DND-41 (cell line): ENCODE results near the gene DCAF11.

ENCODE experiments used
- ATAC-seq: fragments of 200-7000 bp; cut with Tn5 transposase; 3 replicates; pipeline ENCODE4 v1.9.1; 2021; ENCODE audit warnings: low read depth; ENCODE audit not compliant: insufficient read depth
- DNase-seq: peaks from one replicate; pipeline ENCODE4 v3.0.0-alpha.2; 2020
- H2AFZ ChIP-seq: 2 replicates; pipeline ENCODE4 v1.6.0; 2012; ENCODE audit warnings: low read depth, low read length
- H3K27ac ChIP-seq: 2 replicates; pipeline ENCODE4 v1.5.1; 2012; ENCODE audit warnings: low read length, inconsistent platforms
- H3K27me3 ChIP-seq: fragments of 200-600 bp; sonication (generic); 2 replicates; pipeline ENCODE4 v1.6.0; 2012; ENCODE audit warnings: low read length, mild to moderate bottlenecking, inconsistent platforms; ENCODE audit not compliant: insufficient read depth, poor library complexity
- H3K36me3 ChIP-seq: 2 replicates; pipeline ENCODE4 v1.5.1; 2012; ENCODE audit warnings: low read length, inconsistent platforms; ENCODE audit not compliant: insufficient read depth
- H3K4me1 ChIP-seq: 2 replicates; pipeline ENCODE4 v1.5.1; 2012; ENCODE audit warnings: mild to moderate bottlenecking, low read length; ENCODE audit not compliant: insufficient read depth
- H3K4me2 ChIP-seq: 2 replicates; pipeline ENCODE4 v1.6.0; 2012; ENCODE audit warnings: mild to moderate bottlenecking, moderate library complexity, low read length, inconsistent platforms; ENCODE audit not compliant: insufficient read depth
- H3K4me3 ChIP-seq, 2 experiments: fragments of 200-600 bp in 1 of 2; shearing (Covaris generic) in 1 of 2; 2 replicates each; pipeline ENCODE4 v1.5.1; 2012 to 2016; ENCODE audit warnings: inconsistent platforms in 2 of 2, low read length in 2 of 2, mild to moderate bottlenecking in 2 of 2, low read depth in 1 of 2, moderate library complexity in 1 of 2
- H3K79me2 ChIP-seq: 2 replicates; pipeline ENCODE4 v1.6.0; 2012; ENCODE audit warnings: low read length, inconsistent platforms; ENCODE audit not compliant: insufficient read depth
- H3K9ac ChIP-seq: 2 replicates; pipeline ENCODE4 v1.6.0; 2012; ENCODE audit warnings: low read depth, mild to moderate bottlenecking, inconsistent platforms, low read length, moderate library complexity
- H3K9me3 ChIP-seq: 2 replicates; pipeline ENCODE4 v1.5.1; 2012; ENCODE audit warnings: low read length, moderate library complexity, mild to moderate bottlenecking, inconsistent platforms; ENCODE audit not compliant: insufficient read depth, severe bottlenecking
- H4K20me1 ChIP-seq: 2 replicates; pipeline ENCODE4 v1.6.0; 2012; ENCODE audit warnings: low read length; ENCODE audit not compliant: insufficient read depth
- CTCF ChIP-seq: IDR thresholded peaks from 2 replicates; pipeline ENCODE4 v1.5.1; 2012; ENCODE audit warnings: borderline replicate concordance, low read length, moderate library complexity, mild to moderate bottlenecking; ENCODE audit not compliant: poor library complexity, severe bottlenecking; ENCODE audit errors: extremely low read depth
- EZH2 ChIP-seq: IDR thresholded peaks from 3 replicates; pipeline ENCODE4 v1.6.1; 2012; ENCODE audit warnings: borderline replicate concordance, low read depth, mild to moderate bottlenecking, moderate library complexity, low read length, inconsistent platforms; ENCODE audit not compliant: severe bottlenecking

The DCAF11 gene

DNA sequence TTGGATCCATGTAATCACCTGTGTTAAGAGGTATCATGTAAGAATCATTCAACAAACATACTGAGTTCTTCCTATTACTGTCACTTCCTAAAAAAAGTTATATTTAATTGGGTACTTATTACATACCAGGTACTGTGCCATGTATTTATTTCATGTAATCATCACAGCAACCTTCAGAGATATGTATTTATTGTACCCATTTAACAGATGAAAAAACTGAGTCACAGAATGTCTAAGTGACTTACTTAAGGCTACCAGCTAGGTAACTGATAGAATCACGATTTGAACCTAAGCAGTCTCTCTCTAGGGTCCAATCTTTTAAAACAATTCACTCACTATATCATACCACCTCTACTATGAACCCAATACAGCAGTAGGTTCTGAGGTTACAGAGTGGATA is 29.9 kb downstream of the DCAF11 start:
- Histone ChIP-seq H4K20me1 (peaks cover 23% of the 10 kb centered on the region), H2AFZ (no peak overlapping the region), H3K36me3 (peaks cover 51% of the 10 kb centered on the region), H3K27ac (no peak overlapping the region), H3K4me3 (no peak overlapping the region; a peak in 1 of 4 replicates), H3K9ac (no peak overlapping the region), H3K79me2 (peaks cover 66% of the 10 kb centered on the region), H3K9me3 (no peaks in the 10 kb centered on the region), H3K4me1 (peaks cover 70% of the 10 kb centered on the region), H3K27me3 (no peaks in the 10 kb centered on the region), H3K4me2 (peak overlapping the region; percentile 93; the same call in 1 of the 2 replicates)
- no peak for DNase-seq
- TF ChIP-seq EZH2: no peak
- no peak for TF ChIP-seq CTCF
- no peak for ATAC-seq

- ATAC-seq (no peak), DNase-seq (no peak)
- Histone ChIP-seq H3K4me3 (peak overlapping the region; percentile 67 to 76; a peak in 3 of 4 replicates), H3K36me3 (peaks cover 56% of the 10 kb centered on the region), H3K4me1 (peaks cover 69% of the 10 kb centered on the region), H3K4me2 (peak overlapping the region; percentile 93), H4K20me1 (peaks cover 26% of the 10 kb centered on the region), H3K9ac (peak overlapping the region; percentile 81), H3K9me3 (no peaks in the 10 kb centered on the region), H3K27me3 (no peaks in the 10 kb centered on the region), H3K79me2 (peaks cover 65% of the 10 kb centered on the region), H2AFZ (no peak overlapping the region), H3K27ac (peak overlapping the region; percentile 92)
- TF ChIP-seq EZH2: no peak
- no peak for TF ChIP-seq CTCF
These were observed 30.6 kb downstream of the DCAF11 start for GRCh38 chr14:24145219-24145618.

DNA sequence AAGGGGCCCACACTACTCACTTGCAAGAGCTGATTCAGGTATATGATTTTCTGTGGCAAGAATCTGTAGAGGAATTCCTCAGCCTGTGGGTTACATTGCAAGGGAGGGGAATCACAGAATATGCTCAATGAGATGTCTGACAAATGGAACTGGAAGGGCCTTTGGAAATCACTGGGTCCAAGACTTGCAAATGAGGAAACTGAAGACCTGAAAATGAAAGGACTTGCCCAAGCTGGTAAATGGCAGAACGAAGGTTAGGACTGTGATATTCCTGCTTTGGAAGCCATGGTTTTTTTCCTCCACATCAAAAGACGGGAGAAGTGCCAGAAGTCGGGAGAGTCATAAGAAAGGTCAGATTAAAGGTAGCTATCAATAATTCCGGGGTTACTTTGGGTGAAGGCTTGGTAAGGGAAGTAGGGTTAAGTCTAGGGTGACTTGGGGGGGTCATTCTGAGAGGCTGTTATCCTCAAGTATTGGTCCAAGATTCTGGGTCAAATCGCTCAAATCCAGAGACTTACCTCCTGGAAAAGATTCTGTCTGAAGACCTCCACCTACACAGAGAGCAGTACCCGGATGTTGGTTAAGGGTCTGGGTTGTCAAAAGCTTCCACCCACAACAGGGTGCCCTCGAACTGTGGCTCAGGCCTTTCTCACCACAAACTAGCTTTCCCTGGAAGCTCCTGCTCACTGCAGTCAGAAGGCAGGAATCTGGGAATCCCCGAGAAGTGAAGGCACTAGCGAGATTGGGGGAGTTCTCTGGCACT is 31.3 kb downstream of the DCAF11 start:
- TF ChIP-seq CTCF (no peak), EZH2 (no peak)
- peaks cover 67% of the 10 kb centered on the region for H3K4me1 ChIP-seq

More for the DNA sequence above, 31.3 kb downstream of the DCAF11 start:
- Histone ChIP-seq H3K4me2 (peak overlapping the region; percentile 93), H4K20me1 (peaks cover 28% of the 10 kb centered on the region), H3K27me3 (no peaks in the 10 kb centered on the region), H3K27ac (peak overlapping the region; percentile 92), H3K79me2 (peaks cover 58% of the 10 kb centered on the region), H3K9me3 (no peaks in the 10 kb centered on the region), H2AFZ (peak overlapping the region; percentile 80), H3K4me3 (peak overlapping the region; percentile 67 to 76), H3K36me3 (peaks cover 60% of the 10 kb centered on the region), H3K9ac (peak overlapping the region; percentile 81)
- DNase-seq (no peak), ATAC-seq (no peak)
